Measurements from ENCODE around the gene ADGRV1. TPM values are rescaled to one million over a fixed set of nuclear protein-coding genes. Genes with fewer than 3 reads are reported as not detected.
"Not testable (repeated sequence)": the region's sequence is repeated elsewhere in the genome, so short reads cannot be mapped to it uniquely, and the experiment has no call there.

ADGRV1 gene
- total RNA-seq, 1 experiment from 2014 or later: 21.4 TPM

- H3K4me3 ChIP-seq: no peak overlapping the region
- H3K9me3 ChIP-seq (replicated peaks): no peaks in the 10 kb centered on the region
- H3K36me3 ChIP-seq: no peaks in the 10 kb centered on the region
- H3K27ac ChIP-seq: peak overlapping the region; percentile 61
- H3K27me3 ChIP-seq: no peaks in the 10 kb centered on the region
- peaks cover 21% of the 10 kb centered on the region for H3K4me1 ChIP-seq
- DNase-seq: peak in 1 of 2 experiments; percentile 38
These were observed 425.1 kb downstream of the ADGRV1 start for GRCh38 chr5:90983711-90984124.

GRCh38 chr5:90985341-90985740, 426.7 kb downstream of the ADGRV1 start:
- no peak for DNase-seq
- Histone ChIP-seq H3K27me3 (no peaks in the 10 kb centered on the region), H3K4me1 (peaks cover 21% of the 10 kb centered on the region), H3K36me3 (no peaks in the 10 kb centered on the region), H3K4me3 (no peak overlapping the region), H3K9me3 (replicated peaks) (no peaks in the 10 kb centered on the region), H3K27ac (no peak overlapping the region)

- Histone ChIP-seq H3K4me1 (peaks cover 14% of the 10 kb centered on the region), H3K36me3 (no peaks in the 10 kb centered on the region), H3K27ac (no peak overlapping the region), H3K4me3 (no peak overlapping the region), H3K27me3 (no peaks in the 10 kb centered on the region), H3K9me3 (replicated peaks) (no peaks in the 10 kb centered on the region)
- DNase-seq: no peak
These were observed 429.1 kb downstream of the ADGRV1 start for GRCh38 chr5:90987726-90988125.

DNA sequence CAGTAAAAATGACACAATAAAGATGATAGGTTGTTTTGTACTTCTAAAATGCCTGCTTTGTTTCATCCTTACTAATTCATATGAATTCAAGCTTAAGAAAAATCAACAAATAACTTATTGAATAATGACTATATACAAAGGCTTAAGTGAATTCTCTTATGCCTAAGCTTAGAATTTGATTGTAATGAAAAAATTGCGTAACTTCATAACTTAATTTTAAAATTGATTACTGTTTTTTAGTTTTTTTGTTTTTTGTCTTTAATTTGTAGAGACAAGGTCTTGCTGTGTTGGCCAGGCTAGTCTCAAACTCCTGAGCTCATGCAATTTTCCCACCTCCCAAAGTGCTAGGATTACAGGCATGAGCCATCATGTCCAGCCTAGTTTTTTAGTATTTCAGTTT, 432.6 kb downstream of the ADGRV1 start:
- Histone ChIP-seq H3K4me1 (no peaks in the 10 kb centered on the region), H3K4me3 (no peak overlapping the region), H3K27me3 (no peaks in the 10 kb centered on the region), H3K9me3 (replicated peaks) (0 out of 2 replicates have a peak, but pooled peaks cover 3% of the 10 kb centered on the region), H3K36me3 (no peaks in the 10 kb centered on the region), H3K27ac (no peak overlapping the region)
- DNase-seq: no peak

DNA sequence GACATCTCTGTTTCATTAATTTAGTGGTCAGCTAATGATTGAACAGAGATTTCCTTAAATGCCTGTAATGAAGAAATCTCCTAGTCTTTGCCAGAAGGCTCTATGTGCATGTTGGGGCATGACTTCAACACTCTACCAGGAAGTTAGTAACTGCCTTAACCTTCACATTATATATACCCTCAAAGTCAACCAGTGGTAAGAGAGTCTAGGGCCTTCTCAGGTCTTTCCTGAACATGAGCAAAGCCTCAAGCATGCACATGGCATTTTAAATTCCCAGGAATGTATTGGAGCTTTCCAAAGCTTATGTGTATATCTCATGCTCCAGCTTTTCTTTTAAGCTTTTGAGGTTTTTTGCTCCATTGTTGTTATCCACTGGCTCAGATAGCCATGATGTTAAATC, 436.2 kb downstream of the ADGRV1 start:
- H3K36me3 ChIP-seq: no peaks in the 10 kb centered on the region
- no peaks in the 10 kb centered on the region for H3K4me1 ChIP-seq
- no peak for DNase-seq
- H3K4me3 ChIP-seq: no peak overlapping the region
- no peak overlapping the region for H3K27ac ChIP-seq
- no peaks in the 10 kb centered on the region for H3K27me3 ChIP-seq
- H3K9me3 ChIP-seq (replicated peaks): 0 out of 2 replicates have a peak, but pooled peaks cover 3% of the 10 kb centered on the region

- H3K4me1 ChIP-seq: no peaks in the 10 kb centered on the region
These were observed 437.5 kb downstream of the ADGRV1 start for GRCh38 chr5:90996089-90996488.

DNA sequence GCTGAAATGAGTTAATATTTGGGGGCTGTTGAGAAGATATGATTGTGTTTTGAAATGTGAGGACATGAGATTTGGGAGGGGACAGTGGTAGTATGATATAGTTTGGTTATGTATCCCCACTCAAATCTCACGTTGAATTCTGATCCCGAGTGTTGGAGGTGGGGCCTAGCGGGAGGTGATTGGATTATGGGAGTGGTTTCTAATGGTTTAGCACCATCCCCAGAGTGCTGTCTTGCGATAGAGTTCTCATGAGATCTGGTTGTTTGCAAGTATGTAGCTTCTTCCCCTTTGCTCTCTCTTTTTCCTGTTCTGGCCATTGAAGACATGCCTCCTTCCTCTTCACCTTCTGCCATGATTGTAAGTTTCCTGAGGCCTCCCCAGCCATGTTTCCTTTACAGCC, 438.5 kb downstream of the ADGRV1 start:
- DNase-seq: no peak
- Histone ChIP-seq H3K4me1 (no peaks in the 10 kb centered on the region), H3K9me3 (replicated peaks) (0 out of 2 replicates have a peak, but pooled peaks cover 3% of the 10 kb centered on the region), H3K4me3 (no peak overlapping the region), H3K36me3 (no peaks in the 10 kb centered on the region), H3K27ac (no peak overlapping the region), H3K27me3 (no peaks in the 10 kb centered on the region)

More at GRCh38 chr5:90996089-90996488, 437.5 kb downstream of the ADGRV1 start:
- 0 out of 2 replicates have a peak, but pooled peaks cover 3% of the 10 kb centered on the region for H3K9me3 ChIP-seq (replicated peaks)
- no peak for DNase-seq
- H3K36me3 ChIP-seq: no peaks in the 10 kb centered on the region
- H3K4me3 ChIP-seq: no peak overlapping the region
- no peaks in the 10 kb centered on the region for H3K27me3 ChIP-seq
- H3K27ac ChIP-seq: no peak overlapping the region

DNA sequence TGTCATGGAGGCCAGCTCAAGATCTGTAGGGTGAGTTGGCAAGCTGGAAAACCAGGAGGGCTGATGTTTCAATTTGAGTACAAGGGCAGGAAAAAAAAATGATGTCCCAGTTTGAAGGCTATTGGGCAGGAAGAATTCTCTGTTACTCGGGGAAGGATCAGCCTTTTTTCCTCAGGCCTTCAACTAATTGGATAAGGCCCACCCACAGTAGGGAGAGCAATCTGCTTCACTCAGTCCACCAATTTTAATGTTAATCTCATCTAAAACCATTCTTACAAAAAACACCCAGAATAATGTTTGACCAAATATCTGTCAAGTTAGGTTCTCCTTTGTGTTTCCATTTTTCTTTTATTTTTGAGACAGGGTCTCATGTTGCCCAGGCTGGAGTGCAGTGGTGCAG, 442.1 kb downstream of the ADGRV1 start:
- Histone ChIP-seq H3K27me3 (no peaks in the 10 kb centered on the region), H3K4me1 (no peaks in the 10 kb centered on the region)
- DNase-seq: no peak

GRCh38 chr5:91006713-91007112, 448.1 kb downstream of the ADGRV1 start:
- no peak for DNase-seq
- no peak overlapping the region for H3K4me3 ChIP-seq
- H3K4me1 ChIP-seq: no peaks in the 10 kb centered on the region
- H3K36me3 ChIP-seq: no peaks in the 10 kb centered on the region
- H3K9me3 ChIP-seq (replicated peaks): no peaks in the 10 kb centered on the region
- no peaks in the 10 kb centered on the region for H3K27me3 ChIP-seq
- H3K27ac ChIP-seq: no peak overlapping the region

More for the DNA sequence above, 442.1 kb downstream of the ADGRV1 start:
- no peak overlapping the region for H3K27ac ChIP-seq
- no peaks in the 10 kb centered on the region for H3K36me3 ChIP-seq
- H3K9me3 ChIP-seq (replicated peaks): no peaks in the 10 kb centered on the region
- no peak overlapping the region for H3K4me3 ChIP-seq

GRCh38 chr5:91007251-91007650, 448.7 kb downstream of the ADGRV1 start:
- no peaks in the 10 kb centered on the region for H3K36me3 ChIP-seq
- H3K4me3 ChIP-seq: no peak overlapping the region
- DNase-seq: no peak

GRCh38 chr5:91007780-91008402, 449.3 kb downstream of the ADGRV1 start:
- Histone ChIP-seq H3K4me1 (no peaks in the 10 kb centered on the region), H3K9me3 (replicated peaks) (no peaks in the 10 kb centered on the region), H3K4me3 (no peak overlapping the region), H3K36me3 (no peaks in the 10 kb centered on the region), H3K27ac (no peak overlapping the region), H3K27me3 (no peaks in the 10 kb centered on the region)
- no peak for DNase-seq

More at GRCh38 chr5:91007251-91007650, 448.7 kb downstream of the ADGRV1 start:
- H3K27ac ChIP-seq: no peak overlapping the region
- no peaks in the 10 kb centered on the region for H3K9me3 ChIP-seq (replicated peaks)
- no peaks in the 10 kb centered on the region for H3K27me3 ChIP-seq
- no peaks in the 10 kb centered on the region for H3K4me1 ChIP-seq

- no peak for DNase-seq
- H3K4me1 ChIP-seq: no peaks in the 10 kb centered on the region
- H3K27ac ChIP-seq: no peak overlapping the region
- H3K27me3 ChIP-seq: no peaks in the 10 kb centered on the region
- H3K4me3 ChIP-seq: no peak overlapping the region
- peaks cover 3% of the 10 kb centered on the region for H3K9me3 ChIP-seq (replicated peaks)
- no peaks in the 10 kb centered on the region for H3K36me3 ChIP-seq
These were observed 451.5 kb downstream of the ADGRV1 start for GRCh38 chr5:91010090-91010489.

DNA sequence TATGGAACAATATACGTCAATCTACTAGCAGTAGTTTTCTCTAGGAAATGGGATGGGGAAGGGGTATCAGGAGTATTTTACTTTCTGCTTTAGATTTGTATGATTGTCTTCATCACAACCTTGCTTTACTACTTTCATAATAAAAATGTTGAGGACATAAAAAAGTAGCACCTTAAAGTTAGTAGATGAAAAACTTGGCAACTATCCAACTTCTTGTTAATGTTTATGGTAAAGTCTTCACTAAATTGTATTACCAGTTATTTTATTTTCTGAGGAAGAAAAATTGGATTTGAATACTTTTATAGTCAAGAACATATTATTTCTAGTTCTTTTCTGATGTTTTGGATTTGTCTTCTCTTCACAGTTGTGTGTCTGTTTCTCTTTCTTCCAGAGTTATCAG, 452.4 kb downstream of the ADGRV1 start:
- Histone ChIP-seq H3K36me3 (no peaks in the 10 kb centered on the region), H3K4me1 (no peaks in the 10 kb centered on the region), H3K27me3 (no peaks in the 10 kb centered on the region), H3K4me3 (no peak overlapping the region), H3K9me3 (replicated peaks) (peaks cover 6% of the 10 kb centered on the region), H3K27ac (no peak overlapping the region)
- no peak for DNase-seq

DNA sequence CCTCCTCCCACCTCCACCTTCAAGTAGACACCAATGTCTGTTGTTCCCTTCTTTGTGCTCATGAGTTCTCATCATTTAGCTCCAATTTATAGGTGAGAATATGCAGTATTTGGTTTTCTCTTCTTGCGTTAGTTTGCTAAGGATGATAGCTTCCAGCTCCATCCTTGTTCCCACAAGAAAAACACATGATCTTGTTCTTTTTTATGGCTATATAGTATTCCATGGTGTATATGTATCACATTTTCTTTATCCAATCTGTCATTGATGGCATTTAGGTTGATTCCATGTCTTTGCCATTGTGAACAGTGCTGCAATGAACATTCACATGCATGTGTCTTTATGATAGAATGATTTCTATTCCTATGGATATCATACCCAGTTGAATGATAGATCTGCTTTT, 454.3 kb downstream of the ADGRV1 start:
- not testable (repeated sequence) for H3K27ac ChIP-seq; H3K9me3 ChIP-seq (replicated peaks); H3K4me1 ChIP-seq; H3K27me3 ChIP-seq; H3K4me3 ChIP-seq; H3K36me3 ChIP-seq; DNase-seq

DNA sequence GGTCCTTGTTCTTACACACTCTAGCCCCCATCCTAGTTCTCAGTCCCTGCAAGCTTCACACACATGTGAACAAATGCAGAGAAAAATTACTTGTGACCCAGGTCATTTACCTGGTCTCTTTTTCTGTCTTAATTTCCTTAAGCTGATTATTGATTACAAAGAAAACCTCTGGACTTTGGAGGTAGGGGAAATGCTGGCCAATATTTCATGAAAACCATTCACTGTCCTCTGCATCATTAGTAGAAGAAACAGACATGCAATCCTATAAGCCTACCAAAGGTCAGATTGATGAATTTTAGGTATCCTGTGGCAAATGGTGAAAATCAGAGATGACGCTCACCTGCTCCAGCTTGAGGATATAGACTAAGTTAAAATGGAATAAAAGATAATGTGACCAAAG, 457.7 kb downstream of the ADGRV1 start:
- Histone ChIP-seq H3K27me3 (no peaks in the 10 kb centered on the region), H3K4me1 (no peaks in the 10 kb centered on the region), H3K9me3 (replicated peaks) (peaks cover 6% of the 10 kb centered on the region), H3K36me3 (no peaks in the 10 kb centered on the region), H3K27ac (no peak overlapping the region), H3K4me3 (no peak overlapping the region)
- DNase-seq: no peak

All from SJCRH30 (cell line).